ENCODE data around the gene GADL1. TPM values are rescaled to one million over a fixed set of nuclear protein-coding genes. Genes with fewer than 3 reads are reported as not detected.

Gene GADL1
- total RNA-seq, 1 experiment from 2014 or later: not detected

GRCh38 chr3:30733696-30734095, 160.8 kb downstream of the GADL1 start:
- no peak overlapping the region for H3K4me2 ChIP-seq (ENCODE audit: low read length)
- H3K4me3 ChIP-seq (replicated peaks in 1 of 2; ENCODE audit: low read depth in 1 of 2, low read length in 2 of 2): no peak overlapping the region
- CTCF ChIA-PET: interaction anchor here (1.2 kb wide), 1 partner anchor 691 kb away, joined by 6 read pairs; no protein-coding TSS in a partner anchor
- H3K9ac ChIP-seq (ENCODE audit: low read length): no peak overlapping the region
- TF ChIP-seq YY1 (IDR thresholded peaks at IDR 0.05; ENCODE audit: extremely low read depth, insufficient replicate concordance, low read depth, low read length): no peak
- no peak for TF ChIP-seq CBX3 (IDR thresholded peaks at IDR 0.05; ENCODE audit: low read depth)
- TF ChIP-seq, protein P1, sequence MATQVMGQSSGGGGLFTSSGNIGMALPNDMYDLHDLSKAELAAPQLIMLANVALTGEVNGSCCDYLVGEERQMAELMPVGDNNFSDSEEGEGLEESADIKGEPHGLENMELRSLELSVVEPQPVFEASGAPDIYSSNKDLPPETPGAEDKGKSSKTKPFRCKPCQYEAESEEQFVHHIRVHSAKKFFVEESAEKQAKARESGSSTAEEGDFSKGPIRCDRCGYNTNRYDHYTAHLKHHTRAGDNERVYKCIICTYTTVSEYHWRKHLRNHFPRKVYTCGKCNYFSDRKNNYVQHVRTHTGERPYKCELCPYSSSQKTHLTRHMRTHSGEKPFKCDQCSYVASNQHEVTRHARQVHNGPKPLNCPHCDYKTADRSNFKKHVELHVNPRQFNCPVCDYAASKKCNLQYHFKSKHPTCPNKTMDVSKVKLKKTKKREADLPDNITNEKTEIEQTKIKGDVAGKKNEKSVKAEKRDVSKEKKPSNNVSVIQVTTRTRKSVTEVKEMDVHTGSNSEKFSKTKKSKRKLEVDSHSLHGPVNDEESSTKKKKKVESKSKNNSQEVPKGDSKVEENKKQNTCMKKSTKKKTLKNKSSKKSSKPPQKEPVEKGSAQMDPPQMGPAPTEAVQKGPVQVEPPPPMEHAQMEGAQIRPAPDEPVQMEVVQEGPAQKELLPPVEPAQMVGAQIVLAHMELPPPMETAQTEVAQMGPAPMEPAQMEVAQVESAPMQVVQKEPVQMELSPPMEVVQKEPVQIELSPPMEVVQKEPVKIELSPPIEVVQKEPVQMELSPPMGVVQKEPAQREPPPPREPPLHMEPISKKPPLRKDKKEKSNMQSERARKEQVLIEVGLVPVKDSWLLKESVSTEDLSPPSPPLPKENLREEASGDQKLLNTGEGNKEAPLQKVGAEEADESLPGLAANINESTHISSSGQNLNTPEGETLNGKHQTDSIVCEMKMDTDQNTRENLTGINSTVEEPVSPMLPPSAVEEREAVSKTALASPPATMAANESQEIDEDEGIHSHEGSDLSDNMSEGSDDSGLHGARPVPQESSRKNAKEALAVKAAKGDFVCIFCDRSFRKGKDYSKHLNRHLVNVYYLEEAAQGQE (IDR thresholded peaks at IDR 0.05; ENCODE audit: low read depth): no peak
- TF ChIP-seq MAX (IDR thresholded peaks at IDR 0.05): no peak
- TF ChIP-seq POLR2AphosphoS5 (IDR thresholded peaks at IDR 0.05; ENCODE audit: low read depth, low read length): no peak
- TF ChIP-seq SIN3A (IDR thresholded peaks at IDR 0.05; ENCODE audit: low read depth): no peak
- no peak for TF ChIP-seq EGR1 (IDR thresholded peaks at IDR 0.05; ENCODE audit: low read depth)
- TF ChIP-seq ZNF274 (IDR thresholded peaks at IDR 0.05; ENCODE audit: low read depth, low read length): no peak
- TF ChIP-seq ELF1 (IDR thresholded peaks at IDR 0.05; ENCODE audit: borderline replicate concordance, low read depth): no peak
- no peak for TF ChIP-seq EZH2 (IDR thresholded peaks at IDR 0.05)
- TF ChIP-seq JUND (IDR thresholded peaks at IDR 0.05): no peak
- no peak for TF ChIP-seq ATF3 (IDR thresholded peaks at IDR 0.05)
- no peaks in the 10 kb centered on the region for H3K9me3 ChIP-seq (ENCODE audit: control insufficient read depth in 1 of 2, insufficient read depth in 1 of 2, low read depth in 1 of 2, low read length in 2 of 2)
- no peak for DNase-seq (ENCODE audit: low read depth, low spot score)
- POLR2A ChIA-PET: no interaction called here
- H3K27ac ChIP-seq (ENCODE audit: low read depth, low read length): no peak overlapping the region
- no peaks in the 10 kb centered on the region for H3K79me2 ChIP-seq (ENCODE audit: insufficient read depth, low read length)
- no peaks in the 10 kb centered on the region for H3K36me3 ChIP-seq (ENCODE audit: control insufficient read depth in 1 of 2, insufficient read depth in 2 of 2, low read length in 2 of 2)
- intact Hi-C loops (cut with micrococcal nuclease): no loop called here
- no peak overlapping the region for H2AFZ ChIP-seq (ENCODE audit: low read depth, low read length, poor library complexity, severe bottlenecking)
- H4K20me1 ChIP-seq (ENCODE audit: insufficient read depth): no peaks in the 10 kb centered on the region
- no peaks in the 10 kb centered on the region for H3K9me2 ChIP-seq (ENCODE audit: insufficient read depth)
- RAD21 ChIA-PET (ENCODE audit: low non-redundant PET in 1 of 2, low total read pairs in 2 of 2, uncharacterized antibody in 2 of 2, unreplicated experiment in 2 of 2): no interaction called here
- BruUV-seq (replicated peaks): no TSS peak
- no peaks in the 10 kb centered on the region for H3K4me1 ChIP-seq (ENCODE audit: control insufficient read depth in 1 of 2, insufficient read depth in 2 of 2, low read length in 2 of 2)
- no peak for ATAC-seq
- no peaks in the 10 kb centered on the region for H3K27me3 ChIP-seq (ENCODE audit: insufficient read depth, low read length)
